Stomach (tissue), 9 donors: ENCODE measurements around the gene BCAS3. TPM values are rescaled to one million over a fixed set of nuclear protein-coding genes. Genes with fewer than 3 reads are reported as not detected.

Source experiments
- DNase-seq, 2 donors: peaks; one replicate each; pipeline versions ENCODE4 v3.0.0 to v3.0.0-alpha.2; 2013 to 2019
- H3K27ac ChIP-seq, 5 donors: fragments of 200-600 bp in 4 of 5; sonication (generic) in 4 of 5; one replicate each; pipeline ENCODE4 v1.5.1; 2013 to 2019; ENCODE audit warnings: mild to moderate bottlenecking in 1 of 5, moderate library complexity in 1 of 5
- H3K27me3 ChIP-seq, 3 donors: fragments of 200-600 bp; sonication (generic); one replicate each; pipeline ENCODE4 v1.5.1; 2017 to 2019; ENCODE audit warnings: mixed run types in 1 of 3
- H3K36me3 ChIP-seq, 4 donors: fragments of 200-600 bp; sonication (generic); 1 replicate in 3 of 4; 2 replicates in 1 of 4; pipeline ENCODE4 v1.5.1; 2016 to 2019
- H3K4me1 ChIP-seq, 4 donors: fragments of 200-600 bp; sonication (generic); one replicate each; pipeline ENCODE4 v1.5.1; 2016 to 2019
- H3K4me3 ChIP-seq, 4 donors: fragments of 200-600 bp; sonication (generic) in 3 of 4; one replicate each; pipeline ENCODE4 v1.5.1; 2016 to 2019; ENCODE audit warnings: mild to moderate bottlenecking in 1 of 4
- H3K9me3 ChIP-seq, 4 donors: fragments of 200-600 bp; sonication (generic); one replicate each; pipeline ENCODE4 v1.5.1; 2016 to 2019
- EP300 ChIP-seq: sonication (generic); formaldehyde crosslinking; IDR thresholded peaks from one replicate; pipeline ENCODE4 v1.6.1; 2017; ENCODE audit warnings: antibody characterized with exemption
- POLR2A ChIP-seq, 4 donors: fragments of 450-650 bp; IDR thresholded peaks; one replicate each; pipeline ENCODE4 v1.6.1; 2016; ENCODE audit warnings: antibody characterized with exemption in 4 of 4, control low read depth in 2 of 4, mild to moderate bottlenecking in 1 of 4, moderate library complexity in 1 of 4
- POLR2AphosphoS5 ChIP-seq, 3 donors: sonication (generic); formaldehyde crosslinking; IDR thresholded peaks; one replicate each; pipeline ENCODE4 v1.6.1; 2016; ENCODE audit warnings: antibody characterized with exemption in 3 of 3
- WGBS, 5 donors: extraction: QIAGEN DNeasy Blood & Tissue Kit in 3 of 5; methylation state at CpG; one replicate each; pipeline versions ENCODE4 v1.1.5 to v1.1.7; 2013 to 2018; 5-methylcytosine and 5-hydroxymethylcytosine counted together
- intact Hi-C: fragments of 100-400 bp; cut with DNase I; formaldehyde crosslinking; loops from one replicate; pipeline ENCODE4 v1.15.1; 2023; ENCODE audit warnings: low total_unique reads
- polyA plus RNA-seq, 3 donors: library from polyadenylated mRNA; stranded (reverse); fragments of 200-250 nt; gene quantifications; one replicate each; pipeline ENCODE4 v1.2.3, GENCODE V29; 2013
- total RNA-seq, 5 donors: library from RNA; depleted of rRNA; stranded (reverse); fragments of >200 nt; gene quantifications; one replicate each; pipeline versions ENCODE4 v1.1.0 to v1.2.3, GENCODE V29; 2014 to 2016
- TF ChIP-seq, protein P1 (sequence below), 7 experiments: fragments of 450-650 bp in 4 of 7; fragments of 200-600 bp in 3 of 7; sonication (generic) in 3 of 7; IDR thresholded peaks; one replicate each; pipeline ENCODE4 v1.5.1; 2016 to 2019; ENCODE audit warnings: antibody characterized with exemption in 7 of 7, control low read depth in 2 of 7, mild to moderate bottlenecking in 1 of 7
- donor health status: healthy with polysubstance abuse.
- donor health status: Bipolar disorder and iron deficiency.
- donor health status: healthy.

BCAS3 gene
- total and polyA plus RNA-seq, 8 donors: 4.9 to 150 (median 25.3) TPM

- H3K27me3 ChIP-seq: no peaks in the 10 kb centered on the region
These were observed 369.9 kb downstream of the BCAS3 start for GRCh38 chr17:61047515-61047914.

GRCh38 chr17:61048376-61049106 is 370.9 kb downstream of the BCAS3 start:
- Histone ChIP-seq H3K4me1 (no peaks in the 10 kb centered on the region), H3K27ac (no peak overlapping the region), H3K9me3 (no peaks in the 10 kb centered on the region), H3K36me3 (no peaks in the 10 kb centered on the region), H3K4me3 (no peak overlapping the region), H3K27me3 (no peaks in the 10 kb centered on the region)
- no peak for DNase-seq
- intact Hi-C loops: no loop called here
- 82 to 92% (median 91%) methylated on average over 3 of the region's 3 CpGs for WGBS, 5 donors
- no peak for TF ChIP-seq EP300

More at GRCh38 chr17:61047515-61047914, 369.9 kb downstream of the BCAS3 start:
- intact Hi-C loops: no loop called here
- Histone ChIP-seq H3K27ac (no peak overlapping the region), H3K9me3 (no peaks in the 10 kb centered on the region), H3K4me1 (no peaks in the 10 kb centered on the region), H3K4me3 (no peak overlapping the region), H3K36me3 (no peaks in the 10 kb centered on the region)
- no peak for DNase-seq
- TF ChIP-seq POLR2A (IDR thresholded peaks at IDR 0.05) (no peak), POLR2AphosphoS5 (IDR thresholded peaks at IDR 0.05) (no peak)
- TF ChIP-seq, protein P1, sequence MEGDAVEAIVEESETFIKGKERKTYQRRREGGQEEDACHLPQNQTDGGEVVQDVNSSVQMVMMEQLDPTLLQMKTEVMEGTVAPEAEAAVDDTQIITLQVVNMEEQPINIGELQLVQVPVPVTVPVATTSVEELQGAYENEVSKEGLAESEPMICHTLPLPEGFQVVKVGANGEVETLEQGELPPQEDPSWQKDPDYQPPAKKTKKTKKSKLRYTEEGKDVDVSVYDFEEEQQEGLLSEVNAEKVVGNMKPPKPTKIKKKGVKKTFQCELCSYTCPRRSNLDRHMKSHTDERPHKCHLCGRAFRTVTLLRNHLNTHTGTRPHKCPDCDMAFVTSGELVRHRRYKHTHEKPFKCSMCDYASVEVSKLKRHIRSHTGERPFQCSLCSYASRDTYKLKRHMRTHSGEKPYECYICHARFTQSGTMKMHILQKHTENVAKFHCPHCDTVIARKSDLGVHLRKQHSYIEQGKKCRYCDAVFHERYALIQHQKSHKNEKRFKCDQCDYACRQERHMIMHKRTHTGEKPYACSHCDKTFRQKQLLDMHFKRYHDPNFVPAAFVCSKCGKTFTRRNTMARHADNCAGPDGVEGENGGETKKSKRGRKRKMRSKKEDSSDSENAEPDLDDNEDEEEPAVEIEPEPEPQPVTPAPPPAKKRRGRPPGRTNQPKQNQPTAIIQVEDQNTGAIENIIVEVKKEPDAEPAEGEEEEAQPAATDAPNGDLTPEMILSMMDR (IDR thresholded peaks at IDR 0.05): no peak

DNA sequence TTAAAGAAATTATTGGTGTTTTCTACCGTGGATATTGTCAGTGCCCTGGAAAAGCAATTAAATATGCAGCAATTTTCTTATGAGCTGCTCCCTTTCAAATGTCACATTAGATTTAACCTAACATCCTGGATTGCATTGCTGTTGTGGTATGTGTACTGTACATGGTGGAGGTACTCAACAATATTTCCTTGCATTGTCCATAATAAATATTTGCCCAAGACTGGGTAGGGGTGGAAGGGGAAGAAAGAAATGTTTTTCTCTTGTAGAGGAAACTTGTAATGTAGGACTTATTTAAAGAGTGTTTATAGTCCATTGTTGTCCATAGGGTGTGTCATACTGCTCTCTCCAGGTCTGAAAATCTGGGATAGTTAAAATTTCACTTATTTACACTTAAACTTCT is 375.8 kb downstream of the BCAS3 start:
- no peaks in the 10 kb centered on the region for H3K9me3 ChIP-seq
- H3K4me1 ChIP-seq: peaks cover 0 to 6% (median 0%) of the 10 kb centered on the region in 4 donors
- WGBS, 5 donors: 54 to 81% (median 66%) methylated on average over 1 of the region's 1 CpG
- H3K36me3 ChIP-seq: no peaks in the 10 kb centered on the region
- no peaks in the 10 kb centered on the region for H3K27me3 ChIP-seq
- H3K27ac ChIP-seq: no peak overlapping the region
- no peak for DNase-seq
- intact Hi-C loops: no loop called here
- no peak overlapping the region for H3K4me3 ChIP-seq
- TF ChIP-seq EP300: no peak
- no peak for TF ChIP-seq POLR2A (IDR thresholded peaks at IDR 0.05)
- TF ChIP-seq, protein P1 (IDR thresholded peaks at IDR 0.05): no peak
- no peak for TF ChIP-seq POLR2AphosphoS5 (IDR thresholded peaks at IDR 0.05)

DNA sequence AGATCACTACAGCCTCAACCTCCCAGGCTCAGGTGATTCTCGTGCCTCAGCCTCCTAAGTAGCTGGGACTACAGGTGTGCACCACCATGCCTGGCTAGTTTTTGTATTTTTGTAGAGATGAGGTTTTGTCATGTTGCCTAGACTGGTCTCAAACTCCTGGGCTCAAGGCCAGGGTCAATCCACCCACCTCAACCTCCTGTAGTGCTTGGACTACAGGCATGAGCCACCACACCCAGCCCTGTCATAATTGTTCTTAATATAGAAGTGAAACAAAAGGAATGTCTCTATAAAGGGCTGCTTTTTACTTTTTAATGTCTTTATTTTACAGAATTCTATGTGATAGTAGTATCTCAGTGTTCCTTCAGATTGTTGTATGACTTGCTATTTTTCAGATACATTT is 376.8 kb downstream of the BCAS3 start:
- Histone ChIP-seq H3K4me3 (no peak overlapping the region), H3K9me3 (no peaks in the 10 kb centered on the region), H3K27me3 (no peaks in the 10 kb centered on the region), H3K27ac (no peak overlapping the region), H3K36me3 (no peaks in the 10 kb centered on the region), H3K4me1 (peaks cover 0 to 6% (median 0%) of the 10 kb centered on the region in 4 donors)
- intact Hi-C loops: no loop called here
- TF ChIP-seq POLR2A (IDR thresholded peaks at IDR 0.05) (no peak), POLR2AphosphoS5 (IDR thresholded peaks at IDR 0.05) (no peak), EP300 (no peak)
- TF ChIP-seq, protein P1 (IDR thresholded peaks at IDR 0.05): no peak
- 92 to 100% (median 100%) methylated on average over 1 of the region's 1 CpG for WGBS, 5 donors
- DNase-seq: no peak

- Histone ChIP-seq H3K4me3 (no peak overlapping the region), H3K9me3 (no peaks in the 10 kb centered on the region), H3K27ac (no peak overlapping the region), H3K36me3 (no peaks in the 10 kb centered on the region), H3K4me1 (peaks cover 0 to 6% (median 0%) of the 10 kb centered on the region in 4 donors), H3K27me3 (no peaks in the 10 kb centered on the region)
- no peak for DNase-seq
- WGBS, 5 donors: 74 to 91% (median 86%) methylated on average over 2 of the region's 2 CpGs
- TF ChIP-seq POLR2A (IDR thresholded peaks at IDR 0.05) (no peak), EP300 (no peak), POLR2AphosphoS5 (IDR thresholded peaks at IDR 0.05) (no peak)
- TF ChIP-seq, protein P1 (IDR thresholded peaks at IDR 0.05): no peak
- intact Hi-C loops: no loop called here
These were observed 379.6 kb downstream of the BCAS3 start for GRCh38 chr17:61057257-61057656.
